C4-2B (cell line): ENCODE data around the gene SKP1.

Experiments used
- H3K27ac ChIP-seq: fragments of 450-650 bp; 2 replicates; pipeline ENCODE4 v1.5.1; 2017
- ZFX ChIP-seq: fragments of 450-650 bp; IDR thresholded peaks from 2 replicates; pipeline ENCODE4 v1.6.1; 2017
- TF ChIP-seq, protein P1 (sequence below): fragments of 450-650 bp; conservative IDR thresholded peaks from 2 replicates; pipeline ENCODE4 v1.5.1; 2017; ENCODE audit warnings: mild to moderate bottlenecking

The SKP1 gene

DNA sequence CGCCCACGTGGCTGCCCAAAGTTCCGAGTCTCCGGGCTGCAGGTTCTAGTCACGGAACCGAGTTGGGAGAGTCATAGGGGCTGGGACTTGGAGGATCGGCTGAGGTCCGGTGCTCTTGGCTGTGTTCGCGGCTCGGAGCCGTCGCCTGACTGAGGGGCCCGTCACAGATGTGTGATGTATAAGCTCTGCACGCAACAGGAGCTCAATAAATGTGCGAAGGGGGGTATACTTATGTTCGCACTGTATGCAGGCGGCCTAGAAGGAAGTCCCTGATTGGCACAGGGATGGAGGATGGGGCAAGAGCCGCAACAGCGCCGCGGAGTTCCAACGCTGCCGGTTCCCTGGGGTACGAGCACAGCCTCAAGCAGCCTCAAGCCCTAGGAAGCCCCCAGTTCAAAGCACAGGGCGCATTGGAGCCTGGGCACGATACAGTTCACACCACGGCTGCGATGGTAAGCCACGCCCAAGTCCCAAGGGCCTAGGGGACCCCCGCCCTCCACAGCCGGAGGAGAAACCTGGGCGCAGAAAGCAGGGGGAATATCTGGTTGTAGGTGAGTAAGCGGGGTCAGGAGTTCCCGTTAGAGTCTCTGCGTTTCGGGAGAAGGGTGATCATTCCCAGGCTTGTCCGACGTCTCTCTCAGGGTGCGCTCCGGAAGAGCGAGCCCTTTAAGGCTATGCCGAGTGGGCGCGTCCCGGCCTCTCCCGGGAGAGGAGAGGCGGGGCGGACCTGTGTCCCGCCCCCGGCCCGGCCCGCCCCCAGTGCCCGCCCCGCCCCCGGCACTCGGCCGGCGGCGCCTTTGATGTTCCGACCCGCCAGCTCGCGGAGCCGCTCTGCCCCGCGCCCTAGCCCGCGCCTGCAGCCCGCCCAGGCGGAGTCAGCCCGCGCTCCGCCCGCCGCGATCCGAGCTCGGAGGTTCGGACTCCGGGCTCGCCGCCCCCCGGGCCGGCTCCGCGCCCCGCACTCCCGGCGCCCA is 62.6 kb downstream of the SKP1 start, which contains the start of gene TCF7:
Gene TCF7 (plus strand): TSS at position 780 of the 974 bp plus-strand sequence. CDS start 226 bp downstream, outside the sequence.
- TF ChIP-seq, protein P1, sequence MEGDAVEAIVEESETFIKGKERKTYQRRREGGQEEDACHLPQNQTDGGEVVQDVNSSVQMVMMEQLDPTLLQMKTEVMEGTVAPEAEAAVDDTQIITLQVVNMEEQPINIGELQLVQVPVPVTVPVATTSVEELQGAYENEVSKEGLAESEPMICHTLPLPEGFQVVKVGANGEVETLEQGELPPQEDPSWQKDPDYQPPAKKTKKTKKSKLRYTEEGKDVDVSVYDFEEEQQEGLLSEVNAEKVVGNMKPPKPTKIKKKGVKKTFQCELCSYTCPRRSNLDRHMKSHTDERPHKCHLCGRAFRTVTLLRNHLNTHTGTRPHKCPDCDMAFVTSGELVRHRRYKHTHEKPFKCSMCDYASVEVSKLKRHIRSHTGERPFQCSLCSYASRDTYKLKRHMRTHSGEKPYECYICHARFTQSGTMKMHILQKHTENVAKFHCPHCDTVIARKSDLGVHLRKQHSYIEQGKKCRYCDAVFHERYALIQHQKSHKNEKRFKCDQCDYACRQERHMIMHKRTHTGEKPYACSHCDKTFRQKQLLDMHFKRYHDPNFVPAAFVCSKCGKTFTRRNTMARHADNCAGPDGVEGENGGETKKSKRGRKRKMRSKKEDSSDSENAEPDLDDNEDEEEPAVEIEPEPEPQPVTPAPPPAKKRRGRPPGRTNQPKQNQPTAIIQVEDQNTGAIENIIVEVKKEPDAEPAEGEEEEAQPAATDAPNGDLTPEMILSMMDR: no peak
- no peak within 1 kb of the TSS for H3K27ac ChIP-seq

DNA sequence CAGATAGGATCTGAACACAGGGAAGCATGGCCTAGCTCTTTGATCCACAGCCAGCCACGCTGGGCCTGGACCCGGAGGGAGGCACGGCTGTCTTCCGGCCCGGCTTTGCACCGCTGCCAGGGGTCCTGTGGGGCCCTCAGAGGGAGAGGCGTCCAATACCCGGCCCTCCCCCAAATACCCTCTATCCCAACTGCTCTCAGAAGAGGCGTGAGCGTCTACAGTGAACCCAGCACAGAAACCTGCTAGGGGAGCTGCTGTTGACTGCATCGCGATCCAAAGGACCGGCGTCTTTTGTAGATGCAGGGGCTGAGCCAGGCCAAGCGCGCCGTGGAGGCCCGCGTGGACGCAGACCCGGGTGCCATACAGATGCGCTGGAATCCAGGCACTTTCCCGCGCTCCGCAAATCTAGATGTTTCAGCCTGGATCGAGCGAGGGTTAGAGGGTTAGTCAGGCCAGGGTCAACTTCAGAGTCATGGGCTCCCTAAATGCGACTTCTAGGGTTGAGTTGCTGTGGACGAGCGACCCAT is 63.3 kb downstream of the SKP1 start:
- H3K27ac ChIP-seq: no peak overlapping the region
- TF ChIP-seq, protein P1: no peak
- TF ChIP-seq ZFX: no peak

DNA sequence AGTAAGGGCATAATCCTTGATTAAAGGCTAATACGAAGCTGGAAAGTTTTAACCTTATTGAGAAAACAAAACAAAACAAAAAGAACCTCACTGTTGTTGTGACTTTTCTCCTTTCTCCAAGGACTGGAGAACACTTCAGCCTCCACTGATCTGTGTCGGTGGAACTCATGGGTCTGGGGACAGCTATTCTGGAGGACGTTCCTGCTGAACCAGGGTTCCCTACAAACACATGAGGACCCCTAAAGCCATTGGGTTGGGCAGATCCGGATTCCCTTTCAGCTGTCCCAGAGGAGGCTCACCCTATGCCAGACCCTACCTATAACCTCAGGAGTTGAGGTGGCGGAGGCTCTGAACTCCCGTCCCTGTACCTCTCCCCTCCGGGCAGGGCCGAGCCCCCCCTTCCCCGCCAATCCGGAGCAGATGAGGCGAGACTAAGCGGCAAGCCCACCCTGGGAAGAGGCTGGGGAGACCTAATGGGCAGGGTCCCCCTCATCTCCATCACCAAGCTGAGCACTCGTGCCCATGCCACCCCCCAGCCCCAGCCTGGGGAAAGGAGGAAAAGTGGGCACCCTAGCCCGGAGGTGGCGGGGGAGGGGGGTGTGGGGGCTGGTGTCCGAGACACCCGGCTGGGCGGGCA is 63.9 kb downstream of the SKP1 start:
- TF ChIP-seq, protein P1: no peak
- TF ChIP-seq ZFX: no peak
- no peak overlapping the region for H3K27ac ChIP-seq

DNA sequence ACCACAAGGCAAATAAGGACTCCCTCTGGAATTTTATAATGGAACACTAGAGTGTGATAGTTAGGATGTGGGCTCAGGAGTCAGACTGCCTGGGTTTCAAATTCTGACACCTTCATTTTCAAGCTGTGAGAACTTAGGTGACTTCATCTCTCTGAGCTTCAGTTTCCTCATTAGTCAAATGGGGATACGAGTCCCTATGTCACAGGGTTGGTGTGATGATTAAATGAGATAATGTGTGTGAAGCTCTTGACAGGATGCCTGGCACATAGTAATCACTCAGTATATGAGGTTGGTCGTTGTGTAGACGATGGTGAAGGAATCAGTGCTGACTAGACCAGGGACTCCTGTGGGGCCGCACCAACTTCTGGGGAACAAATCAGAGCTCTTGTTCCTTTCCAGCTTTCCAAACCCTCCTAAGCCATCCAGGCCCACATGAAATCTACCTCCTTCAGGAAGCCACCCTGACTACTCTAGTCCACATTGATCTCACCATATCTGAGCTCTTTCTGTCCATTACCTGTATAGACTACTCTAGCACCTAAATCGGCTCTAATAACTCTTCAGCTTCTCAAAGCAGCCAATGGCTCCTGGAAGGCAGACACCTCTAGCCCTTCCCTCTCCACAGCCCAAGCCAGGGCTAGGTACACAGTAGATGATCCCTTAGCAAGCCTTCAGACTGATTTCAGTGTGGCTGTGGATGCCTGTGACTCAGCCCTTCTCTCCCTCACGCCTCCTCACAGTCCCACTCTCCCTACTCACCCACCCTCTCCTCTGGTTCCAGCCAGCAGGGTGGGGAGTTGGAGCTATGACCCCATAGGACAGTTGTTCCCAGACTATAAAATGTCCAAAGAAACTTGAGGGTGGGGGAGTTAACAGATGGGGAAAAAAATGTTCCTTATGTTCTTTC is 64.8 kb downstream of the SKP1 start:
- H3K27ac ChIP-seq: no peak overlapping the region
- TF ChIP-seq ZFX: no peak
- TF ChIP-seq, protein P1: no peak

DNA sequence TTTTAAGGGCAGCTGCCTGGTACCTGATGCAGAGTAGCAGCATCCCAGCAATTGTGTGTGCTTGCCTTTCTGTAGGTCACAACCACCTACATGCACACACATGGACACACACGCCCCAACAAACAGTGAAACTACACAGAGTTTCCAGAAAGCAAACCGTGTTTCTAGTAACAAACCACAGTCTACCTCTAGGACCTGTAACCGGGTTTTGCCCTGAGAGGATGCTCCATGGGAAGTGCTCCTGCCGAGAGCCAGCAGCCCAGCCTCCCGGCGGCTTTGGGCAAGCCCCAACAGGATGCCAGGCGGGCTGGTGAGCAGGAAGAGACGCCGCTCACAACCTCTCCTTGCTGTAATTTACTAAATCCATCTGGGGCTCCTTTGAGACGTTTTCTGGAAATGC is 66.4 kb downstream of the SKP1 start:
- TF ChIP-seq, protein P1: no peak
- no peak for TF ChIP-seq ZFX

DNA sequence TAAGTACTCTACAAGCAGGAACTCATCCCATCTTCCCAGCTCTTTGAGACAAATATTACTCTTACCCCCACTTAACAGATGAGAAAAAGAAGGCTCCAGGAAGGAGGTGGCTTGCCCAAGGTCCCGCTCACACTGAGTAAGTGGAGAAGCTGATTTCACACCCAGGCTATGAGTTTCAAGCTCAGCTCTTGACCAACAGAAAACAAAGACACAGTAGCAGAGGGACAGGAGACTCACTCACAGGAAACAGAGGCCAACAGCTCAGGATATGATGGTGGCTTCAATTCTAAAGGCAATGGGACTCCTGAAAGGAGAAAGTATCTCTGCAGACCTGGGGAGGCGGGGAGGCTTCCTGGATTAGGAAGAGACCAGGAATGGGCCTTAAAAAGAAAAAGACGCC is 69.0 kb downstream of the SKP1 start:
- no peak overlapping the region for H3K27ac ChIP-seq
- TF ChIP-seq, protein P1: no peak
- TF ChIP-seq ZFX: no peak

More for the DNA sequence above, 66.4 kb downstream of the SKP1 start:
- H3K27ac ChIP-seq: no peak overlapping the region
